DMS79 (cell line): ENCODE results near the gene IRAK1.
A peak's percentile ranks its signal among the peaks of the same experiment; 100 is the strongest.
"Not testable (repeated sequence)": the region's sequence is repeated elsewhere in the genome, so short reads cannot be mapped to it uniquely, and the experiment has no call there.

ENCODE experiments used
- DNase-seq: peaks from one replicate; lab custom pipeline; 2025; lab: John Stamatoyannopoulos, UW

Gene IRAK1

GRCh38 chrX:153995504-153995903, 24.2 kb downstream of the IRAK1 start:
- DNase-seq = no peak

GRCh38 chrX:153994398-153994797, 25.3 kb downstream of the IRAK1 start:
- not testable (repeated sequence) for DNase-seq

GRCh38 chrX:153993978-153994377, 25.7 kb downstream of the IRAK1 start:
- no peak for DNase-seq

- no peak for DNase-seq
Observed at GRCh38 chrX:153993079-153993478, 26.6 kb downstream of the IRAK1 start.

GRCh38 chrX:153992180-153992579, 27.5 kb downstream of the IRAK1 start:
- no peak for DNase-seq

GRCh38 chrX:153991013-153991580, 28.6 kb downstream of the IRAK1 start:
- no peak for DNase-seq

- DNase-seq = no peak
Observed at GRCh38 chrX:153989973-153990655, 29.6 kb downstream of the IRAK1 start.

- no peak for DNase-seq
Observed at GRCh38 chrX:153988493-153988892, 31.2 kb downstream of the IRAK1 start.

- no peak for DNase-seq
Observed at GRCh38 chrX:153984351-153985178, 35.1 kb downstream of the IRAK1 start.

- no peak for DNase-seq
Observed at GRCh38 chrX:153983321-153983801, 36.3 kb downstream of the IRAK1 start.

GRCh38 chrX:153981771-153982533, 37.8 kb downstream of the IRAK1 start:
- DNase-seq = no peak

GRCh38 chrX:153981231-153981630, 38.5 kb downstream of the IRAK1 start:
- DNase-seq = no peak

GRCh38 chrX:153980394-153980793, 39.3 kb downstream of the IRAK1 start:
- DNase-seq = not testable (repeated sequence)

GRCh38 chrX:153974726-153975286, 44.9 kb downstream of the IRAK1 start:
- DNase-seq = no peak

- no peak for DNase-seq
Observed at GRCh38 chrX:153974003-153974725, 45.5 kb downstream of the IRAK1 start.

GRCh38 chrX:153973127-153974002, 46.3 kb downstream of the IRAK1 start:
- DNase-seq = no peak

GRCh38 chrX:153972368-153973126, 47.2 kb downstream of the IRAK1 start, which contains the start of gene TMEM187:
TSS of gene TMEM187 (plus strand) at chrX:153972754. CDS start at chrX:153982063, 9,309 bp downstream.
- peak; percentile 75 for DNase-seq

GRCh38 chrX:153971450-153972367, 48.0 kb downstream of the IRAK1 start, which contains the start of gene HCFC1:
TSS of gene HCFC1 (minus strand) at chrX:153971818. CDS start at chrX:153970840, 978 bp downstream.
- DNase-seq = peak; percentile 79
